ENCODE data around the gene GGA3. TPM values are rescaled to one million over a fixed set of nuclear protein-coding genes. Genes with fewer than 3 reads are reported as not detected.

GGA3 gene
- total RNA-seq, 1 donor from 2014 or later: 26.2 TPM

Other genes with a start within 250 kb of the GGA3 start
- 51.5 TPM for gene MRPL58, start 248.9 kb downstream of the GGA3 start, total RNA-seq
- 937 TPM for gene ATP5PD, start 214.6 kb downstream of the GGA3 start, total RNA-seq
- 24.1 TPM for gene KCTD2, start 214.4 kb downstream of the GGA3 start, total RNA-seq
- 7.2 TPM for gene SLC16A5, start 173.7 kb downstream of the GGA3 start, total RNA-seq
- gene ARMC7, start 151.6 kb downstream of the GGA3 start, total RNA-seq: 6.0 TPM
- 25.5 TPM for gene NT5C, start 129.9 kb downstream of the GGA3 start, total RNA-seq
- gene JPT1, start 107.1 kb downstream of the GGA3 start, total RNA-seq: 14.0 TPM
- 221 TPM for gene SUMO2, start 78.6 kb downstream of the GGA3 start, total RNA-seq
- gene NUP85, start 55.9 kb downstream of the GGA3 start, total RNA-seq: 28.0 TPM
- 132 TPM for gene MRPS7, start 273 bp upstream of the GGA3 start, total RNA-seq
- 15.4 TPM for gene MIF4GD, start 9.6 kb upstream of the GGA3 start, total RNA-seq
- 23.0 TPM for gene SLC25A19, start 27.8 kb upstream of the GGA3 start, total RNA-seq
- gene GRB2, start 144.1 kb upstream of the GGA3 start, total RNA-seq: 84.2 TPM
- gene TMEM94, start 195.0 kb upstream of the GGA3 start, total RNA-seq: 56.8 TPM